GM19324 (cell line): ENCODE data around the gene GPR15LG.

Experiments used
- ATAC-seq: cut with Tn5 transposase; IDR thresholded peaks from one replicate; pipeline ENCODE4 v1.9.1; 2021; ENCODE audit warnings: mild to moderate bottlenecking, moderate library complexity; ENCODE audit not compliant: unreplicated experiment, low FRiP score

GPR15LG gene

DNA sequence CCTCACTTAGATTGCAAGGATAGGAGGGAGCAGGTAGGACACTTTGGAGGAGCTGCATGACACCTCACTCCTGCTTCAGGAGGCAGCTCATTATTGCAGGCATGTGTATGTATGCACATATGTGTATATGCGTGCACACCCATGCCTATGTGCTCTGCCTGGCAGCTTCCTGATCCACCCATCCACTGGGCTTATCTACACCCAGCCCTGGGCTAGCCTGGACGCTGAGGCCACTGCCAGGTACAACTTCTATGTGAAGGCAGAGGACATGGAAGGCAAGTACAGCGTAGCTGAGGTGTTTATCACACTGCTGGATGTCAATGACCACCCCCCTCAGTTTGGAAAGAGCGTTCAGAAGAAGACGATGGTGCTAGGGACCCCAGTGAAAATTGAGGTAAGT, 38.4 kb downstream of the GPR15LG start:
- ATAC-seq: no peak

DNA sequence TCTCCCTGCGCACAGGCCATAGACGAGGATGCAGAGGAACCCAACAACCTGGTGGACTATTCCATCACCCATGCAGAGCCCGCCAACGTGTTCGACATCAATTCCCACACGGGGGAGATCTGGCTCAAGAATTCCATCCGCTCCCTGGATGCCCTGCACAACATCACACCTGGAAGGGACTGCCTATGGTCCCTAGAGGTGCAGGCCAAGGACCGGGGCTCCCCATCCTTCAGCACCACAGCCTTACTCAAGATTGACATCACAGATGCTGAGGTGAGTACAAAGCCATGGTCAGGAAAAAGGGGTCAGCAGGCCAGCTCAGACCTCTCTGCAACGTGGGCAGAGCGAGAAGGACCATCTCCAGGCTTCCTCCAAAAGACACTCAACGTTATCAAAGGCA, 39.5 kb downstream of the GPR15LG start:
- no peak for ATAC-seq

DNA sequence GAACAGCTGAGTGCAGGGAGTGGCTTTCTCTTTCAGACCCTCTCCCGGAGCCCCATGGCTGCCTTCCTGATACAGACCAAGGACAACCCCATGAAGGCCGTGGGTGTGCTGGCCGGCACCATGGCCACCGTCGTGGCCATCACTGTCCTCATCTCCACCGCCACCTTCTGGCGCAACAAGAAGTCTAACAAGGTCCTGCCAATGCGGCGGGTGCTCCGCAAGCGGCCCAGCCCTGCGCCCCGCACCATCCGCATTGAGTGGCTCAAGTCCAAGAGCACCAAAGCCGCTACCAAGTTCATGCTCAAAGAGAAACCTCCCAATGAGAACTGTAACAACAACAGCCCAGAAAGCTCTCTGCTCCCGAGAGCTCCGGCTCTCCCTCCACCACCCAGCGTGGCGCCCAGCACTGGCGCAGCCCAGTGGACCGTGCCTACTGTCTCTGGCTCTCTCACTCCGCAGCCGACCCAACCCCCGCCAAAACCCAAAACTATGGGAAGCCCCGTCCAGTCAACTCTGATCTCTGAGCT, 40.5 kb downstream of the GPR15LG start:
- no peak for ATAC-seq

DNA sequence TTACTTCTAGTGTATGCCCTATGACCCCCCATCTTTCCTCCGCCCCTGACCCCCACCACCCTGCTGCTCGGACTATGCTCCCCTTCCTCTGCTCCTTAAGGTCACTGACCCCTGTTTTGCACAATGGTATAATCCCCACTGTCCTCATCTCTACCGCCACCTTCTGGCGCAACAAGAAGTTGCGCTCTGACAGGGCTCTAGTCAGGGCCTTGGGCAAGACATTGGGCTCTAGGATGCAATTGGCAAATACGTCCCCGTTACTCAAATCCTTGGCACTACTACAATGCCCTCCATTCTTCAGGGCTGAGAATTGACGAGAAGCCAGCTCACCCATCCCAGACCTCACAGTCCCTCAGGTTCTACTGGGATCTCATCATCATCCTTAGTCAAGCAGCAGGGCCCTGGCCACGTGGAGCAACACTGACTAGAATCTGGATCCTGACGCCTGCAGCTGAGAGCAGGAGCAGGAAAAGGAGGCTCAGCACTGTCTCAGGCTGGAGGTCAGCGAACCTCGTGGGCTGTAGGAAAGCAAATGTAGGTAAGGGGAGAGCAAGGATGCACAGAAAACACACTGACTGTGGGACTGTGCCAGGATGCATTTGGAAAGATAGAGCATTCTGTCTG, 41.1 kb downstream of the GPR15LG start:
- ATAC-seq: peak; percentile 53

DNA sequence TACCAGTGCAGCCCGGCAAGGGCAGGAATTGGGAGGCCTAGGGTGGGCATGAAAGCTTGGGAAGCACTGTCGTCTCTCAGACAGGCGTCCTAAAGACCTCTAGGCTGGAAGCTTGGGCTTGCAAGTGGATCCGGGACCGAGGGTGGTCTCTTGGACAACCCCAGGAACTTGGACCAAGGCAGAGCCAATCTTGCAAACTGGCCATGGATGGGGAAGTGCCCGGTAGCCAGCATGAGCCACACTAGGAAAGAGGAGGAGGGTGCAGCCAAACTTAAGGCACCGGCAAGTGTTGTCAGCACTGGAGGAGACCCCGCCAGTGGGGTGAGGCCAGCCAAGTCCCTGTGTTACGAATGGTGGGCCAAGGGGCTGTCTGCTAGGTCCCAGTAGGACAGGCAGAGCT, 43.2 kb downstream of the GPR15LG start:
- no peak for ATAC-seq

DNA sequence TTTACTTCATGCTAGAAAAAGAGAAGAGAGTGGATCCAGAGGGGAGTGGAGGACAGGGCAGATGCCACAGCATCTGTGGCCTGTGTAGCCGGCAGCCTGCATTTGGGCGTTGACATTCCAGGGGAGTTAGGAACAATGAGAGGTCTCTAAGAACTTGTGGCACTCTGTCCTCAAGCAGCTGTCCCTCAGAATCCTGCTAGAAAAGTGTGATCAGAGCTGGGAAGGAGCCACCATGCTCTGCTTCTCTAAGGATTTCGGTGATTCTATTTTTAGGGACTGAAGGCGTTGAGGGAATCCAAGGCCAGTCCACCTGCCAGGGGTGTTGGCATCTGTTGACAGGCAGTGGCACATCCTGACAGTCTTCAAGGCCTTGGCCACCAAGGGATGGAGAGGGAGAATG, 44.1 kb downstream of the GPR15LG start:
- ATAC-seq: no peak

DNA sequence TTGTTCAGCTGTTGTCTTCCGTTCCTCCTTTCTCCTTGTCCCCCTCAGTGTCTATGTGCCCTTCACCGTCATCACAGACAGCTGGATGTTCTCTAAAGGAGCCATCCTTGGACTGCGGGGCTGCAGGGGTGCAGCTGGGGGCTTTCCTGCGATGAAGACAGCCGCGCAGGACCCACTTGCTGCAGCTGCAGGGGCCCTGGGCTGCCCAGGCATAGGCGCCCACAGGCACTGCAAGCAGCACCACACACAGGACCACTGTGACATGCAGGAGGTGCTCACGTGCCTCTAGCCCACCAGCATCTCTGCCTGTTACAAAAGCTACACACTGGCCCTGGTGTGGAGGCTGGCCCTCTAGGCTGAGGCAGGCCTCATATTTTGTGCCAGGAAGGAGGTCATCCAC, 48.3 kb downstream of the GPR15LG start:
- ATAC-seq: no peak

DNA sequence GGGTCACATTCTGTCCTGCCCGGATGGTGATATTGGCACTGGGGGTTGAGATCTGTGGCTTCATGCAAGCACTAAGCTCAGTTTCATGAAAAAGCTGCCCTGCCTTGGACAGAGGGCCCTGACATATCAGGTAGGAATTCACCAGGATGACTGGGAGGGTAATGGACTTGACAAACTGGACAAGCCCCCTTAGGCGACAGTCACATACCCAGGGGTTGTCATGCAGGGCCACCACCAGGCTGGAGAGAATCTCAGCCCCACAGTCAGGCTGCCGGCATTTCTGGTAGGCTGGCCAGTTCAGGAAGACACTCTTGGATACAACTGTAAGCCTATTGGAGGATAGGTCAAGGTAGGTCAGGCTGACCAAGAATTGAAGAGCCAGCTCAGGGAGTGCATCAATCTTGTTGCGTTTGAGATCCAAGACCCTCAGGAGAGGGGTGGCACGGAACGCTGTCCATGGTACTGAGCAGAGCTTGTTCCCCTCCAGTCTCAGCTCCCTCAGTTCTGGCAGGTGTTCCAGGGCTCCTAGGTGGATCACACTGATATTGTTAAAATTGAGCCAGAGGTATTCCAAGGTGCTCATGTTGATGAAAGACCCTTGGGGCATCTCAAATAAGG, 50.9 kb downstream of the GPR15LG start:
- ATAC-seq: no peak

DNA sequence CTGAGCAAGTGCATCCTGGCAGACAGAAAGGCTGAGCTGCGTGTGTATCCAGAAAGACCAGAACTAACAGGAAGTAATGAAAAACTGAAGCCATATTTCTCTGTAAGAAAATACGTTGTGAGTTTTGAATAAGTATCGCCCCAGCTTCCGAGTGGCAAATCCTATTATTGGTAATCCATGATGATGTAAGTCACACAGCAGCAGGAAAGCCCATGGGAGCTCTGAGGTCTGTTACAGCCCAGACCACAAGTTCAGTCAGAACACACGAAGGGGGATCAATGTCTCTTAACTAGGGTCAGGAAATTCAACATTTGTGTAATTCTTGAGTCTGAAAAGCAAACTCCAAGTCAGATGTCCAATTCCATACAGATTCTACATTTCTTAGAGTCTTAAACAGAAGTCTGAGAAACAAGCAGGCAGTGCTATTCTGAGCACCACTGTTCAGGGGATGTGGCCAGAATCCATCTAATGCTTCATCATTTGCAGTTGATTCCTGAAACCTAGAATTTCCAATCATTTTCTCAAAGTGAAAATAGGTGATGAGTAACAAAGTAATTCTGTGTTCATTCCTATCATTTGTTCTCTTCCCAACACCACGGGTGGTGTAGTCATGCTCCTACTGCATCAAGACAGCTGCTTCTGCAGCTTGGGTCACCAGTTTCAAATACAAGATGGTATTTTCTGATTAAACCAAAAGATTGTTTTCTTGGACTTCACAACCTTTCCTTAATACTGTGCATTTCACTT, 52.0 kb downstream of the GPR15LG start, which contains the start of gene LRIT2:
Gene LRIT2 (minus strand): TSS at position 118 of the 747 bp plus-strand sequence. CDS start 24 bp downstream, at position 94.
- no peak for ATAC-seq

DNA sequence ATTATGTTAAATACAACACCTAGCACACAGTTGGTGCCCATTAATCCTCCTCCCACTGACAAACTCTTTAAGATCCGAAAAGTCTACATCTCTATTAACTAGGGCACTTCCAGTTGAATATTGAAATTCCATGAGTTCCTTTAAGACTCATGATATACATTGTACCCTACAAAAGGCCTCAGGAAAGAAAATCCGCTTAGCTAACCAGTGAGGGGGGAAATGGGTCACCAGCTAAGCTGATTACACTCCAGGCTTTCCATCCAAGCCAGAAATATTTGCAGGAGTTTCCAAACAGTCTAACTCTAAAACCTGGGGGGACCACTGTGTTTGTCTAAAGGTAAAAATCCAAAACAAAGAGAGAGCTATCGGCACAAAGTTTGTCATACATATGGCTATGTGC, 53.0 kb downstream of the GPR15LG start:
- ATAC-seq: no peak

DNA sequence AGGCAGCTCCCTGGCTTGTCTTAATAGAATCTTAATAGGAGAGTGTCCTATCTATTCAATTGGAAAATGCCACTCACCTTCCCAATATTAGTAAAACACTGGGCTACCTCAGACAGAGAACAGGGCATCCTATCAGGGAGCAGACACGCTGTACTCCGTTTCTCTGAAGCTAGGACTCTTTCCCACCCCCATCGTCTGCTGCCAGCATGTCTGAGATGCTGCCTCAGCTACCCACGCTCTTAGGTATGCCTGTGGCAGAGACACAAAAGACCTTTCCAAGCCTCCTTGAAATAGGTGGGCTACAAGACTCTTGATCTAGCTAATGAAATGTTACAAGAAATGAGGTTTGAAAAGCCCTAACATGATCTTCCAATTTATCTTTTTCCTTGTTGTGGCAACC, 54.2 kb downstream of the GPR15LG start:
- no peak for ATAC-seq

DNA sequence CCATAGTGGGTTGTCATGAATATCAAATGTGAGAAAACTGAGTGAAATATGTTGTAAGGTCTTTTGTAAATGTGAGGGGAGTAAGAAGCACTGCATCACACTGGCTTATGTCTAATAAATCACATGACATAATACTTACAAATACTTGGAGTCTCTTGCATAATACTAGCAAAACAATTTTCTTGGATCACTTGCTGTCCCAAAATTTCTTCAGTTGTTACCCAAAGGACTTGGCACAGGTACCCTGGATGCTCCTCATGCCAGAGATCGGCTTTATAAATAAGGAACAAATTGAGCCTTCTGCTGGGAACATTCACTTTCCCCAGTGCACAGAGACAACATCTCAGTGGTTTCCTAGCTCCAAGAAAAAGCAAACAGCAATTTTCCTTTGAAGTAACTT, 56.8 kb downstream of the GPR15LG start:
- ATAC-seq: no peak

DNA sequence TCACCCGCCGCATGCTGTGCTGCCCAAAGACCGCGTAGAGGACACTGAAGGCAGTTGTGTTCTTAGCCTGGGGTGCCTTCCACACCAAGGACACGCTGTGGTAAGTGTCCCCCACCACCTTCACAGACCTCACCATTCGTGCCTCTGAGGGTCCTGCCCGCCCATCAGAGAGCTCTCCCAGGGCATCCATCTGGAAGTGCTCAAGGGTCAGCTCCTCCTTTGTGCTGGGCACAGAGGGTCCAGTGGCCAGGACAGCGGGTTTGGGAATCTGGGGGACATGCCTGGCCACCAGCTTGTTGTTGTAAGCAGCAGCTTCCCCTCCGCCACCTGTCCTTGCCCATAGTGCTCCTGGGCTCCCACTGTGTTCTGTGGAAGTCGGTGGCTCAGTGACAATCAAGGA, 58.8 kb downstream of the GPR15LG start:
- ATAC-seq: no peak

DNA sequence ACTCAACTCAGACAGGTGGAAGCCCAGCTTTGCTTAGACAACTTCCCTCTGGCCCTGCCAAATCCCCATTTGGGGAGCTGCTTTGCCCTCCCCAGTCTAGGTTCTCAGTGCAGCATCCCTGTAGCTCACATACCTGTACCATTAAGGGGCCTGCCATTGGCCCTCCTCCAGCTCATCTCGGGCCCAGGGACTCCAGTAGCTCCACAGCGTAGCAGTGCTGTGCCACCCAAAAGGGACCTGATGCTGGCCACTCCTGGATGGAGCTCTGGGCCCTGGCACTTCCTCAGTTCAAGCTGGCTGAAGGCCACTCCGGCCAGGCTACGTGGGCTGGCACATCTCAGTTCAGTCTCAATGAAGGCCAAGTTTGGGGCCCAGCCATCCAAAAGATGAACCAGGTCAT, 60.3 kb downstream of the GPR15LG start:
- no peak for ATAC-seq

DNA sequence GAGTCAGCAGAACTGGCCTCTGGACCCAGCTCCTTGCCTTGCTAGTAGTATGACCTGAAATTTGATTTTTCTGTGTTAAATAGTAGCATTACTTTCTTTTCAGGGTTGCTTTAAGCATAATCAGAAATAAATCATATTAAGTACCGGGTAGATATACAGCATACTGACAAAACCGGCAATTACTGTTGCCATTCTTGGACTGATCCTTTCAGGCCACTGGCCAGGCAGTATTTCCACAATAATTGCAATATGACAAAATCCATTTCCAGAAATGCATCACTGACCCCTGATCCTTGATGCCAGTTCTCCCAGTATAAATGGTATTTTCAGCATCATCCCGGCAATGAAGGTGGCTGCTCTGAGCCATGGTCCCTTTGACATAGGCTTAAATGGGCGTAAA, 60.9 kb downstream of the GPR15LG start:
- no peak for ATAC-seq
